HepG2 (cell line): Measurements from ENCODE around the gene TRIM28. TPM values are rescaled to one million over a fixed set of nuclear protein-coding genes. Genes with fewer than 3 reads are reported as not detected.

Experiments
- BCL6 ChIP-seq: IDR thresholded peaks from 2 replicates; pipeline ENCODE4 v1.6.1; 2016; ENCODE audit warnings: missing genetic modification reagents, missing compliant biosample characterization
- CC2D1A ChIP-seq: sonication (generic); formaldehyde crosslinking; IDR thresholded peaks from 2 replicates; pipeline ENCODE4 v1.8.1; 2023; ENCODE audit warnings: mild to moderate bottlenecking, missing genetic modification reagents
- ELF1 ChIP-seq: sonication (generic); formaldehyde crosslinking; IDR thresholded peaks from 2 replicates; pipeline ENCODE4 v1.4.0; 2020; ENCODE audit warnings: missing genetic modification reagents
- EZH2 ChIP-seq: conservative IDR thresholded peaks from 2 replicates; pipeline ENCODE4 v1.6.1; 2012; ENCODE audit warnings: mild to moderate bottlenecking, low read depth, low read length, moderate library complexity
- GMEB2 ChIP-seq: IDR thresholded peaks from 2 replicates; pipeline ENCODE4 v1.6.1; 2016; ENCODE audit warnings: missing biosample characterization, missing genetic modification reagents, low read depth
- KDM2A ChIP-seq: sonication (generic); formaldehyde crosslinking; IDR thresholded peaks from 2 replicates; pipeline ENCODE4 v1.4.0; 2020; ENCODE audit warnings: low read depth, missing genetic modification reagents, borderline replicate concordance
- NCOA5 ChIP-seq: sonication (generic); formaldehyde crosslinking; IDR thresholded peaks from 2 replicates; pipeline ENCODE4 v1.4.0; 2020; ENCODE audit warnings: missing genetic modification reagents
- PAF1 ChIP-seq: IDR thresholded peaks from 2 replicates; pipeline ENCODE4 v1.6.1; 2016; ENCODE audit warnings: missing genetic modification reagents, missing compliant biosample characterization
- PHF8 ChIP-seq: sonication (generic); formaldehyde crosslinking; IDR thresholded peaks from 2 replicates; pipeline ENCODE4 v1.5.0; 2020; ENCODE audit warnings: missing genetic modification reagents
- RBM22 ChIP-seq: fragments of 200-400 bp; formaldehyde crosslinking; optimal IDR thresholded peaks from 2 replicates; pipeline ENCODE3; 2017; ENCODE audit warnings: mild to moderate bottlenecking, low read length, moderate library complexity
- RFX1 ChIP-seq: fragments of 450-650 bp; IDR thresholded peaks from 2 replicates; pipeline ENCODE4 v1.6.1; 2017
- SKI ChIP-seq: fragments of 450-650 bp; IDR thresholded peaks from one replicate; pipeline ENCODE4 v1.6.1; 2018; ENCODE audit warnings: mild to moderate bottlenecking; ENCODE audit not compliant: partially characterized antibody
- TERF1 ChIP-seq: sonication (generic); formaldehyde crosslinking; IDR thresholded peaks from 2 replicates; pipeline ENCODE4 v1.8.0; 2022; ENCODE audit warnings: mild to moderate bottlenecking, missing genetic modification reagents, moderate library complexity
- ZBTB21 ChIP-seq: sonication (generic); formaldehyde crosslinking; IDR thresholded peaks from 2 replicates; pipeline ENCODE4 v1.4.0; 2020; ENCODE audit warnings: missing genetic modification reagents
- ZBTB37 ChIP-seq: sonication (generic); formaldehyde crosslinking; IDR thresholded peaks from 2 replicates; pipeline ENCODE4 v1.4.0; 2020; ENCODE audit warnings: mild to moderate bottlenecking, missing genetic modification reagents
- ZFX ChIP-seq: sonication (generic); formaldehyde crosslinking; IDR thresholded peaks from 2 replicates; pipeline ENCODE4 v1.4.0; 2020; ENCODE audit warnings: mild to moderate bottlenecking, low read depth, missing genetic modification reagents, moderate library complexity
- ZHX1 ChIP-seq: sonication (generic); formaldehyde crosslinking; IDR thresholded peaks from 2 replicates; pipeline ENCODE4 v1.8.1; 2022; ENCODE audit warnings: low read depth, mild to moderate bottlenecking, missing genetic modification reagents
- ZNF24 ChIP-seq: fragments of 450-650 bp; IDR thresholded peaks from 2 replicates; pipeline ENCODE4 v1.6.1; 2017; ENCODE audit warnings: antibody characterized with exemption, mild to moderate bottlenecking
- ZNF546 ChIP-seq: sonication (generic); formaldehyde crosslinking; conservative IDR thresholded peaks from 2 replicates; pipeline ENCODE4 v1.8.1; 2023; ENCODE audit warnings: mild to moderate bottlenecking, missing genetic modification reagents
- ZNF570 ChIP-seq: sonication (generic); formaldehyde crosslinking; IDR thresholded peaks from 2 replicates; pipeline ENCODE4 v1.4.0; 2020; ENCODE audit warnings: mild to moderate bottlenecking, missing genetic modification reagents, borderline replicate concordance
- ZNF737 ChIP-seq: sonication (generic); formaldehyde crosslinking; IDR thresholded peaks from 2 replicates; pipeline ENCODE4 v1.5.0; 2020; ENCODE audit warnings: missing genetic modification reagents, mild to moderate bottlenecking, borderline replicate concordance
- ZNF777 ChIP-seq: sonication (generic); formaldehyde crosslinking; IDR thresholded peaks from 2 replicates; pipeline ENCODE4 v1.4.0; 2020; ENCODE audit warnings: missing genetic modification reagents
- polyA plus RNA-seq, 8 experiments: library from polyadenylated mRNA; depleted of rRNA in 3 of 8; stranded (reverse) in 7 of 8; unstranded in 1 of 8; fragments of >200 nt; fragmentation: Illumina TruSeq in 4 of 8; extraction: Trizol in 4 of 8; gene quantifications; 2 replicates each; pipeline versions ENCODE4 v1.2.1 to v1.2.3, GENCODE V29; 2011 to 2016; ENCODE audit warnings: low read depth in 4 of 8, missing spikeins in 1 of 8, mixed read lengths in 1 of 8; ENCODE audit not compliant: insufficient read depth in 1 of 8
- total RNA-seq, 5 experiments: library from RNA; depleted of rRNA; stranded (reverse); fragments of >200 nt; fragmentation: Illumina TruSeq; extraction: Trizol; gene quantifications; 2 replicates each; pipeline ENCODE4 v1.2.3, GENCODE V29; 2016; ENCODE audit warnings: low read depth in 1 of 5

The TRIM28 gene
- total and polyA plus RNA-seq, 2 of the 13 experiments (the other 11 are each of a cell fraction or from before 2014, with no cell fraction given): 361 to 439 TPM

GRCh38 chr19:58499021-58499927 lies 44.6 kb upstream of the TRIM28 start (continued):
- TF ChIP-seq GMEB2 (peak; percentile 70; the same call in 1 of the 2 replicates), ELF1 (CRISPR knock-in tag) (peak; percentile 96), CC2D1A (no peak), ZBTB37 (CRISPR knock-in tag) (no peak), ZNF777 (CRISPR knock-in tag) (0 out of 2 replicates have a peak, but pooled peaks have one; percentile 55), ZNF546 (CRISPR knock-in tag) (no peak), ZHX1 (CRISPR knock-in tag) (peak; percentile 75; the same call in 1 of the 2 replicates), RBM22 (no peak), PAF1 (CRISPR knock-in tag) (no peak), ZNF570 (CRISPR knock-in tag) (no peak), BCL6 (CRISPR knock-in tag) (peak; percentile 68), NCOA5 (CRISPR knock-in tag) (no peak), ZFX (CRISPR knock-in tag) (peak; percentile 74; the same call in 1 of the 2 replicates), ZBTB21 (no peak), KDM2A (CRISPR knock-in tag) (peak; percentile 94), ZNF737 (CRISPR knock-in tag) (no peak), TERF1 (no peak), SKI (peak; percentile 77), PHF8 (peak; percentile 86), ZNF24 (no peak), EZH2 (no peak), RFX1 (no peak)
